GM23248 (cell line): ENCODE results near the gene SYNRG.

ENCODE experiments used
- EZH2 ChIP-seq: fragments of 200-600 bp; sonication (generic); IDR thresholded peaks from 2 replicates; pipeline ENCODE4 v1.6.1; 2018; ENCODE audit warnings: antibody characterized with exemption, mild to moderate bottlenecking; ENCODE audit not compliant: insufficient read depth, poor library complexity, severe bottlenecking
- EZH2phosphoT487 ChIP-seq: fragments of 200-600 bp; sonication (generic); IDR thresholded peaks from 2 replicates; pipeline ENCODE4 v1.6.1; 2018; ENCODE audit warnings: antibody characterized with exemption, moderate library complexity, mild to moderate bottlenecking, low read depth; ENCODE audit not compliant: insufficient read depth

- TF ChIP-seq EZH2 (no peak), EZH2phosphoT487 (no peak)
These were observed 102.5 kb downstream of the SYNRG start for GRCh38 chr17:37506678-37507077.
